ENCODE measurements around the gene ZBTB20. TPM values are rescaled to one million over a fixed set of nuclear protein-coding genes. Genes with fewer than 3 reads are reported as not detected.

ZBTB20 gene
- total RNA-seq, 5 donors from 2014 or later (not counting 1 experiment from before 2014, with no cell fraction given) = 43.1 to 80.7 (median 48.4) TPM

GRCh38 chr3:114572364-114573062 lies 574.6 kb downstream of the ZBTB20 start:
- H3K4me3 ChIP-seq (ENCODE audit: control insufficient read depth in 1 of 2, extremely low read depth in 1 of 2, low read length in 1 of 2) = no peak overlapping the region
- no peak overlapping the region for H3K4me3 Mint-ChIP-seq
- H3K27me3 Mint-ChIP-seq = no peaks in the 10 kb centered on the region
- no peak overlapping the region for H3K27ac Mint-ChIP-seq
- no peaks in the 10 kb centered on the region for H3K9me3 ChIP-seq
- DNase-seq (no peak), ATAC-seq (replicated peaks in 1 of 4) (no peak)
- POLR2A ChIA-PET = no interaction called here
- peaks cover 0 to 4% (median 1%) of the 10 kb centered on the region in 3 donors for H3K4me1 Mint-ChIP-seq
- CTCF ChIA-PET = no interaction called here
- H3K36me3 Mint-ChIP-seq = peaks cover 16% of the 10 kb centered on the region
- WGBS (ENCODE audit: insufficient coverage) = no CpG with 5 or more reads among the region's 3 CpGs
- no peaks in the 10 kb centered on the region for H3K4me1 ChIP-seq (ENCODE audit: control insufficient read depth in 1 of 2, extremely low read depth in 1 of 2, insufficient read depth in 2 of 2, low read length in 2 of 2)
- no peaks in the 10 kb centered on the region for H3K9me3 Mint-ChIP-seq
- no peaks in the 10 kb centered on the region for H3K27me3 ChIP-seq (replicated peaks in 1 of 2; ENCODE audit: control insufficient read depth in 2 of 2, extremely low read depth in 1 of 2, insufficient read depth in 2 of 2, low read length in 1 of 2)
- H3K36me3 ChIP-seq (ENCODE audit: control insufficient read depth in 2 of 2, extremely low read depth in 1 of 2, insufficient read depth in 1 of 2, low read length in 1 of 2) = no peaks in the 10 kb centered on the region
- H3K27ac ChIP-seq (ENCODE audit: low read length) = no peak overlapping the region

GRCh38 chr3:114571363-114571762 lies 575.7 kb downstream of the ZBTB20 start:
- no peak overlapping the region for H3K27ac Mint-ChIP-seq
- DNase-seq (no peak), ATAC-seq (replicated peaks in 1 of 4) (no peak)
- peaks cover 1 to 15% (median 8%) of the 10 kb centered on the region in 3 donors for H3K4me1 Mint-ChIP-seq
- Histone ChIP-seq H3K9me3 (no peaks in the 10 kb centered on the region), H3K4me1 (ENCODE audit: control insufficient read depth in 1 of 2, extremely low read depth in 1 of 2, insufficient read depth in 2 of 2, low read length in 2 of 2) (no peaks in the 10 kb centered on the region), H3K36me3 (ENCODE audit: control insufficient read depth in 2 of 2, extremely low read depth in 1 of 2, insufficient read depth in 1 of 2, low read length in 1 of 2) (no peaks in the 10 kb centered on the region), H3K27me3 (replicated peaks in 1 of 2; ENCODE audit: control insufficient read depth in 2 of 2, extremely low read depth in 1 of 2, insufficient read depth in 2 of 2, low read length in 1 of 2) (no peaks in the 10 kb centered on the region), H3K4me3 (ENCODE audit: control insufficient read depth in 1 of 2, extremely low read depth in 1 of 2, low read length in 1 of 2) (no peak overlapping the region), H3K27ac (ENCODE audit: low read length) (no peak overlapping the region)
- ChIA-PET POLR2A (no interaction called here), CTCF (interaction anchor here in 1 of 2 donors (0.6 kb wide), 1 partner anchor 284 kb away, joined by 3 read pairs; no protein-coding TSS in a partner anchor)
- no peaks in the 10 kb centered on the region for H3K27me3 Mint-ChIP-seq
- H3K9me3 Mint-ChIP-seq = no peaks in the 10 kb centered on the region
- 83% methylated on average over 1 of the region's 3 CpGs for WGBS (ENCODE audit: insufficient coverage)
- no peak overlapping the region for H3K4me3 Mint-ChIP-seq
- peaks cover 26% of the 10 kb centered on the region for H3K36me3 Mint-ChIP-seq

- Histone ChIP-seq H3K36me3 (ENCODE audit: control insufficient read depth in 2 of 2, extremely low read depth in 1 of 2, insufficient read depth in 1 of 2, low read length in 1 of 2) (no peaks in the 10 kb centered on the region), H3K4me1 (ENCODE audit: control insufficient read depth in 1 of 2, extremely low read depth in 1 of 2, insufficient read depth in 2 of 2, low read length in 2 of 2) (no peaks in the 10 kb centered on the region), H3K4me3 (ENCODE audit: control insufficient read depth in 1 of 2, extremely low read depth in 1 of 2, low read length in 1 of 2) (no peak overlapping the region), H3K9me3 (no peaks in the 10 kb centered on the region), H3K27ac (ENCODE audit: low read length) (no peak overlapping the region), H3K27me3 (replicated peaks in 1 of 2; ENCODE audit: control insufficient read depth in 2 of 2, extremely low read depth in 1 of 2, insufficient read depth in 2 of 2, low read length in 1 of 2) (no peaks in the 10 kb centered on the region)
- no peak for ATAC-seq (replicated peaks in 1 of 4)
- Mint-ChIP-seq H3K36me3 (peaks cover 42% of the 10 kb centered on the region), H3K4me1 (peaks cover 1 to 22% (median 8%) of the 10 kb centered on the region in 3 donors), H3K27ac (no peak overlapping the region), H3K4me3 (no peak overlapping the region), H3K27me3 (no peaks in the 10 kb centered on the region), H3K9me3 (peaks cover 0 to 8% (median 3%) of the 10 kb centered on the region in 3 donors)
- ChIA-PET POLR2A (interaction anchor here in 1 of 2 donors (0.5 kb wide), 1 partner anchor 382 kb away, joined by 3 read pairs; no protein-coding TSS in a partner anchor), CTCF (no interaction called here)
- 100% methylated on average over 1 of the region's 2 CpGs for whole genome bisulfite sequencing (ENCODE audit: insufficient coverage)
- no peak for DNase-seq
Observed at GRCh38 chr3:114569186-114569585, 577.9 kb downstream of the ZBTB20 start.

- H3K27ac ChIP-seq (ENCODE audit: low read length) = no peak overlapping the region
- no peaks in the 10 kb centered on the region for H3K9me3 ChIP-seq
- no peaks in the 10 kb centered on the region for H3K36me3 ChIP-seq (ENCODE audit: control insufficient read depth in 2 of 2, extremely low read depth in 1 of 2, insufficient read depth in 1 of 2, low read length in 1 of 2)
- H3K4me3 Mint-ChIP-seq = no peak overlapping the region
- DNase-seq (no peak), ATAC-seq (replicated peaks in 1 of 4) (no peak)
- no CpG with 5 or more reads among the region's 2 CpGs for WGBS (ENCODE audit: insufficient coverage)
- no peak overlapping the region for H3K4me3 ChIP-seq (ENCODE audit: control insufficient read depth in 1 of 2, extremely low read depth in 1 of 2, low read length in 1 of 2)
- no peaks in the 10 kb centered on the region for H3K4me1 ChIP-seq (ENCODE audit: control insufficient read depth in 1 of 2, extremely low read depth in 1 of 2, insufficient read depth in 2 of 2, low read length in 2 of 2)
- H3K27me3 ChIP-seq (replicated peaks in 1 of 2; ENCODE audit: control insufficient read depth in 2 of 2, extremely low read depth in 1 of 2, insufficient read depth in 2 of 2, low read length in 1 of 2) = no peaks in the 10 kb centered on the region
- H3K27me3 Mint-ChIP-seq = no peaks in the 10 kb centered on the region
- H3K36me3 Mint-ChIP-seq = peaks cover 49% of the 10 kb centered on the region
- peaks cover 1 to 22% (median 8%) of the 10 kb centered on the region in 3 donors for H3K4me1 Mint-ChIP-seq
- CTCF ChIA-PET = no interaction called here
- no peak overlapping the region for H3K27ac Mint-ChIP-seq
- H3K9me3 Mint-ChIP-seq = peaks cover 0 to 8% (median 3%) of the 10 kb centered on the region in 3 donors
- POLR2A ChIA-PET = no interaction called here
Observed at GRCh38 chr3:114567771-114568170, 579.3 kb downstream of the ZBTB20 start.

- ChIA-PET CTCF (no interaction called here), POLR2A (interaction anchor here in 1 of 2 donors (0.5 kb wide), 1 partner anchor 15 kb away, joined by 3 read pairs; no protein-coding TSS in a partner anchor)
- Mint-ChIP-seq H3K4me3 (no peak overlapping the region), H3K27ac (no peak overlapping the region), H3K27me3 (no peaks in the 10 kb centered on the region), H3K4me1 (peaks cover 1 to 22% (median 8%) of the 10 kb centered on the region in 3 donors), H3K36me3 (peaks cover 49% of the 10 kb centered on the region), H3K9me3 (peaks cover 0 to 8% (median 3%) of the 10 kb centered on the region in 3 donors)
- H3K4me3 ChIP-seq (ENCODE audit: control insufficient read depth in 1 of 2, extremely low read depth in 1 of 2, low read length in 1 of 2) = no peak overlapping the region
- H3K27ac ChIP-seq (ENCODE audit: low read length) = no peak overlapping the region
- H3K4me1 ChIP-seq (ENCODE audit: control insufficient read depth in 1 of 2, extremely low read depth in 1 of 2, insufficient read depth in 2 of 2, low read length in 2 of 2) = no peaks in the 10 kb centered on the region
- no peaks in the 10 kb centered on the region for H3K27me3 ChIP-seq (replicated peaks in 1 of 2; ENCODE audit: control insufficient read depth in 2 of 2, extremely low read depth in 1 of 2, insufficient read depth in 2 of 2, low read length in 1 of 2)
- H3K36me3 ChIP-seq (ENCODE audit: control insufficient read depth in 2 of 2, extremely low read depth in 1 of 2, insufficient read depth in 1 of 2, low read length in 1 of 2) = peaks cover 0 to 4% of the 10 kb centered on the region in 2 donors
- ATAC-seq (replicated peaks in 1 of 4) (no peak), DNase-seq (no peak)
- H3K9me3 ChIP-seq = no peaks in the 10 kb centered on the region
Observed at GRCh38 chr3:114566767-114567166, 580.3 kb downstream of the ZBTB20 start.

- Histone ChIP-seq H3K27ac (ENCODE audit: low read length) (no peak overlapping the region), H3K4me1 (ENCODE audit: control insufficient read depth in 1 of 2, extremely low read depth in 1 of 2, insufficient read depth in 2 of 2, low read length in 2 of 2) (no peaks in the 10 kb centered on the region), H3K4me3 (ENCODE audit: control insufficient read depth in 1 of 2, extremely low read depth in 1 of 2, low read length in 1 of 2) (no peak overlapping the region), H3K9me3 (no peaks in the 10 kb centered on the region), H3K27me3 (replicated peaks in 1 of 2; ENCODE audit: control insufficient read depth in 2 of 2, extremely low read depth in 1 of 2, insufficient read depth in 2 of 2, low read length in 1 of 2) (no peaks in the 10 kb centered on the region), H3K36me3 (ENCODE audit: control insufficient read depth in 2 of 2, extremely low read depth in 1 of 2, insufficient read depth in 1 of 2, low read length in 1 of 2) (peaks cover 0 to 4% of the 10 kb centered on the region in 2 donors)
- Mint-ChIP-seq H3K4me3 (no peak overlapping the region), H3K9me3 (peaks cover 0 to 8% (median 3%) of the 10 kb centered on the region in 3 donors), H3K27me3 (no peaks in the 10 kb centered on the region), H3K27ac (no peak overlapping the region), H3K36me3 (peaks cover 49% of the 10 kb centered on the region), H3K4me1 (peaks cover 1 to 22% (median 8%) of the 10 kb centered on the region in 3 donors)
- 88% methylated on average over 3 of the region's 5 CpGs for WGBS (ENCODE audit: insufficient coverage)
- ChIA-PET POLR2A (no interaction called here), CTCF (no interaction called here)
- DNase-seq (no peak), ATAC-seq (replicated peaks in 1 of 4) (no peak)
Observed at GRCh38 chr3:114566162-114566755, 580.8 kb downstream of the ZBTB20 start.

Measured in T-cell (primary cell).